HCT116 (cell line): Measurements from ENCODE around the gene ZBTB38. TPM values are rescaled to one million over a fixed set of nuclear protein-coding genes. Genes with fewer than 3 reads are reported as not detected.

Experiments used
- ATAC-seq: fragments of 200-7000 bp; cut with Tn5 transposase; 2 replicates; pipeline ENCODE4 v1.9.1; 2020; ENCODE audit warnings: mild to moderate bottlenecking, moderate library complexity
- BruUV-seq: library from RNA; stranded (reverse); fragments of 400-500 nt; replicated peaks from 2 replicates; lab custom pipeline; 2021; lab: Mats Ljungman, UMichigan
- CTCF ChIA-PET: fragments of 300-600 bp; sonication (Branson Sonifier 250); formaldehyde crosslinking; loops from one replicate; lab custom pipeline; 2021; ENCODE audit warnings: antibody characterized with exemption; lab: Charles Lee
- POLR2A ChIA-PET: fragments of 300-600, 350-600 bp; sonication (Branson Sonifier 250); formaldehyde crosslinking; loops from one replicate; lab custom pipeline; 2021; ENCODE audit warnings: antibody characterized with exemption; lab: Charles Lee
- RAD21 ChIA-PET, 2 experiments: fragments of 300-600 bp; sonication (Branson Sonifier 250); formaldehyde crosslinking; loops; one replicate each; lab custom pipeline; 2023; ENCODE audit warnings: low total read pairs in 2 of 2; ENCODE audit not compliant: uncharacterized antibody in 2 of 2, unreplicated experiment in 2 of 2, low non-redundant PET in 1 of 2; lab: Charles Lee
- DNase-seq: peaks from one replicate; pipeline ENCODE4 v3.0.0-alpha.2; 2010; ENCODE audit warnings: low read depth, low spot score
- H2AFZ ChIP-seq: fragments of 200-600 bp; shearing (Covaris generic), sonication (generic); 2 replicates; pipeline ENCODE4 v1.6.1; 2017; ENCODE audit warnings: low read depth, mixed run types, mixed read lengths, antibody characterized with exemption, low read length; ENCODE audit not compliant: poor library complexity, severe bottlenecking
- H3K27ac ChIP-seq: 2 replicates; pipeline ENCODE4 v1.5.1; 2012; ENCODE audit warnings: low read depth, low read length
- H3K27me3 ChIP-seq: fragments of 200-600 bp; sonication (generic); 2 replicates; pipeline ENCODE4 v1.6.1; 2016; ENCODE audit warnings: mixed run types, low read length, mixed read lengths; ENCODE audit not compliant: insufficient read depth
- H3K36me3 ChIP-seq, 2 experiments: fragments of 200-500 bp in 1 of 2; fragments of 200-600 bp in 1 of 2; sonication (Bioruptor generic) in 1 of 2; sonication (generic) in 1 of 2; 2 replicates each; pipeline versions ENCODE4 v1.5.1 to v1.6.1; 2014 to 2016; ENCODE audit warnings: low read length in 2 of 2, inconsistent platforms in 1 of 2, mixed read lengths in 1 of 2, mixed run types in 1 of 2; ENCODE audit not compliant: insufficient read depth in 2 of 2, control insufficient read depth in 1 of 2
- H3K4me1 ChIP-seq, 2 experiments: fragments of 200-600 bp in 1 of 2; sonication (generic) in 1 of 2; 2 replicates each; pipeline versions ENCODE4 v1.5.1 to v1.6.1; 2012 to 2017; ENCODE audit warnings: low read length in 2 of 2, inconsistent platforms in 1 of 2, mild to moderate bottlenecking in 1 of 2, mixed read lengths in 1 of 2, mixed run types in 1 of 2, moderate library complexity in 1 of 2; ENCODE audit not compliant: insufficient read depth in 2 of 2, control insufficient read depth in 1 of 2
- H3K4me2 ChIP-seq: fragments of 200-600 bp; sonication (generic); 2 replicates; pipeline ENCODE4 v1.6.1; 2017; ENCODE audit warnings: mixed run types, low read length, mixed read lengths
- H3K4me3 ChIP-seq, 2 experiments: fragments of 200-600 bp in 1 of 2; sonication (generic) in 1 of 2; replicated peaks in 1 of 2; 2 replicates each; pipeline ENCODE4 v1.5.1; 2011 to 2016; ENCODE audit warnings: low read length in 2 of 2, control low read depth in 1 of 2, low read depth in 1 of 2, mild to moderate bottlenecking in 1 of 2, mixed read lengths in 1 of 2, mixed run types in 1 of 2
- H3K79me2 ChIP-seq: fragments of 200-600 bp; sonication (generic); 2 replicates; pipeline ENCODE4 v1.6.1; 2017; ENCODE audit warnings: mild to moderate bottlenecking, mixed run types, low read length, moderate library complexity, mixed read lengths; ENCODE audit not compliant: insufficient read depth
- H3K9ac ChIP-seq: fragments of 200-600 bp; sonication (generic); 2 replicates; pipeline ENCODE4 v1.6.1; 2016; ENCODE audit warnings: low read length, mixed read lengths
- H3K9me2 ChIP-seq: fragments of 200-600 bp; sonication (generic), shearing (Covaris generic); 2 replicates; pipeline ENCODE4 v1.6.1; 2017; ENCODE audit warnings: mixed run types, mild to moderate bottlenecking, moderate library complexity; ENCODE audit not compliant: insufficient read depth
- H3K9me3 ChIP-seq, 2 experiments: fragments of 200-500 bp in 1 of 2; fragments of 200-600 bp in 1 of 2; sonication (Bioruptor generic) in 1 of 2; sonication (generic) in 1 of 2; 2 replicates each; pipeline ENCODE4 v1.6.1; 2014 to 2017; ENCODE audit warnings: low read length in 2 of 2, mixed read lengths in 2 of 2, inconsistent platforms in 1 of 2, low read depth in 1 of 2, mild to moderate bottlenecking in 1 of 2, mixed run types in 1 of 2, moderate library complexity in 1 of 2; ENCODE audit not compliant: control insufficient read depth in 1 of 2, insufficient read depth in 1 of 2
- H4K20me1 ChIP-seq: fragments of 200-600 bp; sonication (generic), shearing (Covaris generic); 2 replicates; pipeline ENCODE4 v1.6.1; 2017; ENCODE audit warnings: mixed run types, mild to moderate bottlenecking, moderate library complexity; ENCODE audit not compliant: insufficient read depth
- ATF3 ChIP-seq: IDR thresholded peaks from 2 replicates; pipeline ENCODE4 v1.6.1; 2012
- CEBPB ChIP-seq: IDR thresholded peaks from 2 replicates; pipeline ENCODE4 v1.6.1; 2012; ENCODE audit warnings: low read depth
- POLR2A ChIP-seq: IDR thresholded peaks from 2 replicates; pipeline ENCODE4 v1.7.0; 2011; ENCODE audit warnings: borderline replicate concordance; ENCODE audit not compliant: insufficient read depth, insufficient read length; ENCODE audit errors: extremely low read depth
- intact Hi-C: fragments of 100-400 bp; cut with micrococcal nuclease; formaldehyde crosslinking; loops from 2 replicates; pipeline ENCODE4 v1.10.0; 2022
- total RNA-seq: library from RNA; stranded (reverse); gene quantifications from one replicate; pipeline ENCODE4 v1.2.1, GENCODE V29; 2021; ENCODE audit not compliant: unreplicated experiment
- TF ChIP-seq, protein P1 (sequence below): IDR thresholded peaks from 2 replicates; pipeline ENCODE4 v1.6.1; 2012; ENCODE audit warnings: low read depth
- TF ChIP-seq, protein P2 (sequence below), 3 experiments: fragments of 200-600 bp in 1 of 3; sonication (generic) in 1 of 3; IDR thresholded peaks in 2 of 3; conservative IDR thresholded peaks in 1 of 3; 2 replicates each; pipeline ENCODE4 v1.5.1; 2012 to 2017; ENCODE audit warnings: low read depth in 2 of 3, low read length in 2 of 3, antibody characterized with exemption in 1 of 3, borderline replicate concordance in 1 of 3, control low read depth in 1 of 3, mild to moderate bottlenecking in 1 of 3, mixed read lengths in 1 of 3, mixed run types in 1 of 3, moderate library complexity in 1 of 3; ENCODE audit not compliant: insufficient read depth in 1 of 3

ZBTB38 gene
- total RNA-seq, 1 experiment from 2014 or later, result 33.5 TPM

- Histone ChIP-seq H3K27ac (no peak overlapping the region), H3K27me3 (no peaks in the 10 kb centered on the region), H4K20me1 (no peaks in the 10 kb centered on the region), H3K4me1 (no peaks in the 10 kb centered on the region), H3K36me3 (no peaks in the 10 kb centered on the region), H3K79me2 (no peaks in the 10 kb centered on the region), H3K4me2 (no peak overlapping the region), H3K9ac (no peak overlapping the region), H3K9me3 (no peaks in the 10 kb centered on the region), H3K9me2 (no peaks in the 10 kb centered on the region)
- ATAC-seq (no peak), DNase-seq (no peak)
- intact Hi-C loops, result no loop called here
- no TSS peak for BruUV-seq
- ChIA-PET RAD21 (no interaction called here), CTCF (no interaction called here), POLR2A (no interaction called here)
- TF ChIP-seq CEBPB (no peak), ATF3 (no peak), POLR2A (no peak)
- TF ChIP-seq, protein P1, sequence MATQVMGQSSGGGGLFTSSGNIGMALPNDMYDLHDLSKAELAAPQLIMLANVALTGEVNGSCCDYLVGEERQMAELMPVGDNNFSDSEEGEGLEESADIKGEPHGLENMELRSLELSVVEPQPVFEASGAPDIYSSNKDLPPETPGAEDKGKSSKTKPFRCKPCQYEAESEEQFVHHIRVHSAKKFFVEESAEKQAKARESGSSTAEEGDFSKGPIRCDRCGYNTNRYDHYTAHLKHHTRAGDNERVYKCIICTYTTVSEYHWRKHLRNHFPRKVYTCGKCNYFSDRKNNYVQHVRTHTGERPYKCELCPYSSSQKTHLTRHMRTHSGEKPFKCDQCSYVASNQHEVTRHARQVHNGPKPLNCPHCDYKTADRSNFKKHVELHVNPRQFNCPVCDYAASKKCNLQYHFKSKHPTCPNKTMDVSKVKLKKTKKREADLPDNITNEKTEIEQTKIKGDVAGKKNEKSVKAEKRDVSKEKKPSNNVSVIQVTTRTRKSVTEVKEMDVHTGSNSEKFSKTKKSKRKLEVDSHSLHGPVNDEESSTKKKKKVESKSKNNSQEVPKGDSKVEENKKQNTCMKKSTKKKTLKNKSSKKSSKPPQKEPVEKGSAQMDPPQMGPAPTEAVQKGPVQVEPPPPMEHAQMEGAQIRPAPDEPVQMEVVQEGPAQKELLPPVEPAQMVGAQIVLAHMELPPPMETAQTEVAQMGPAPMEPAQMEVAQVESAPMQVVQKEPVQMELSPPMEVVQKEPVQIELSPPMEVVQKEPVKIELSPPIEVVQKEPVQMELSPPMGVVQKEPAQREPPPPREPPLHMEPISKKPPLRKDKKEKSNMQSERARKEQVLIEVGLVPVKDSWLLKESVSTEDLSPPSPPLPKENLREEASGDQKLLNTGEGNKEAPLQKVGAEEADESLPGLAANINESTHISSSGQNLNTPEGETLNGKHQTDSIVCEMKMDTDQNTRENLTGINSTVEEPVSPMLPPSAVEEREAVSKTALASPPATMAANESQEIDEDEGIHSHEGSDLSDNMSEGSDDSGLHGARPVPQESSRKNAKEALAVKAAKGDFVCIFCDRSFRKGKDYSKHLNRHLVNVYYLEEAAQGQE, result no peak
- TF ChIP-seq, protein P2, sequence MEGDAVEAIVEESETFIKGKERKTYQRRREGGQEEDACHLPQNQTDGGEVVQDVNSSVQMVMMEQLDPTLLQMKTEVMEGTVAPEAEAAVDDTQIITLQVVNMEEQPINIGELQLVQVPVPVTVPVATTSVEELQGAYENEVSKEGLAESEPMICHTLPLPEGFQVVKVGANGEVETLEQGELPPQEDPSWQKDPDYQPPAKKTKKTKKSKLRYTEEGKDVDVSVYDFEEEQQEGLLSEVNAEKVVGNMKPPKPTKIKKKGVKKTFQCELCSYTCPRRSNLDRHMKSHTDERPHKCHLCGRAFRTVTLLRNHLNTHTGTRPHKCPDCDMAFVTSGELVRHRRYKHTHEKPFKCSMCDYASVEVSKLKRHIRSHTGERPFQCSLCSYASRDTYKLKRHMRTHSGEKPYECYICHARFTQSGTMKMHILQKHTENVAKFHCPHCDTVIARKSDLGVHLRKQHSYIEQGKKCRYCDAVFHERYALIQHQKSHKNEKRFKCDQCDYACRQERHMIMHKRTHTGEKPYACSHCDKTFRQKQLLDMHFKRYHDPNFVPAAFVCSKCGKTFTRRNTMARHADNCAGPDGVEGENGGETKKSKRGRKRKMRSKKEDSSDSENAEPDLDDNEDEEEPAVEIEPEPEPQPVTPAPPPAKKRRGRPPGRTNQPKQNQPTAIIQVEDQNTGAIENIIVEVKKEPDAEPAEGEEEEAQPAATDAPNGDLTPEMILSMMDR (IDR thresholded peaks at IDR 0.05 in 2 of 3, conservative IDR thresholded peaks at IDR 0.05 in 1 of 3; ENCODE audit: borderline replicate concordance in 1 of 3, insufficient read depth in 1 of 3, low read depth in 2 of 3, low read length in 2 of 3), result no peak
- TF ChIP-seq, all 23 proteins: peak for 0
- H3K4me3 ChIP-seq, result no peak overlapping the region
- H2AFZ ChIP-seq, result no peak overlapping the region
Measured at GRCh38 chr3:141355242-141355641, 13.1 kb upstream of the ZBTB38 start.
